Muscle of leg (tissue), 11 donors: Measurements from ENCODE around the gene GCGR. TPM values are rescaled to one million over a fixed set of nuclear protein-coding genes. Genes with fewer than 3 reads are reported as not detected.
"Not testable (repeated sequence)": the region's sequence is repeated elsewhere in the genome, so short reads cannot be mapped to it uniquely, and the experiment has no call there.

ENCODE experiments used
- DNase-seq: peaks from one replicate; pipeline ENCODE4 v3.0.0; 2013
- H3K27ac ChIP-seq: one replicate; pipeline ENCODE4 v1.5.1; 2013; ENCODE audit warnings: mild to moderate bottlenecking, low read length, control low read depth
- H3K27me3 ChIP-seq: one replicate; pipeline ENCODE4 v1.6.1; 2013; ENCODE audit warnings: low read length; ENCODE audit not compliant: control insufficient read depth, insufficient read depth
- H3K36me3 ChIP-seq: one replicate; pipeline ENCODE4 v1.6.1; 2013; ENCODE audit warnings: low read length; ENCODE audit not compliant: control insufficient read depth, insufficient read depth
- H3K4me1 ChIP-seq: one replicate; pipeline ENCODE4 v1.6.1; 2013; ENCODE audit warnings: low read length; ENCODE audit not compliant: control insufficient read depth, insufficient read depth
- H3K4me3 ChIP-seq: one replicate; pipeline ENCODE4 v1.5.1; 2013; ENCODE audit warnings: low read length, control low read depth
- H3K9me3 ChIP-seq: replicated peaks from 2 replicates; pipeline ENCODE4 v1.6.1; 2013; ENCODE audit warnings: low read depth, low read length; ENCODE audit not compliant: control insufficient read depth
- WGBS: methylation state at CpG from one replicate; pipeline ENCODE4 v1.1.5; 2013; ENCODE audit warnings: missing lambda C conversion rate; ENCODE audit not compliant: insufficient coverage; 5-methylcytosine and 5-hydroxymethylcytosine counted together
- polyA plus RNA-seq, 8 donors: library from polyadenylated mRNA; unstranded; fragments of 120-200 nt; gene quantifications; one replicate each; pipeline versions ENCODE4 v1.2.1 to v1.2.3, GENCODE V29; 2013; ENCODE audit warnings: inconsistent platforms in 1 of 8, low replicate concordance in 1 of 8; ENCODE audit not compliant: insufficient read length in 8 of 8, insufficient read depth in 1 of 8
- total RNA-seq: library from RNA; stranded (reverse); fragments of 120-200 nt; gene quantifications from one replicate; pipeline ENCODE4 v1.2.4, GENCODE V29; 2013

The GCGR gene
- total and polyA plus RNA-seq, 9 donors = 0.10 to 0.21 (median 0.18) TPM; not detected in 5

GRCh38 chr17:81832608-81833159 is 28.7 kb downstream of the GCGR start:
- Histone ChIP-seq H3K4me1 (peaks cover 34% of the 10 kb centered on the region), H3K4me3 (peak overlapping the region; percentile 88), H3K9me3 (no peaks in the 10 kb centered on the region), H3K27ac (peak overlapping the region; percentile 89), H3K27me3 (no peaks in the 10 kb centered on the region), H3K36me3 (peaks cover 10% of the 10 kb centered on the region)
- DNase-seq = peak; percentile 48
- 0% methylated on average over 63 of the region's 65 CpGs for WGBS

DNA sequence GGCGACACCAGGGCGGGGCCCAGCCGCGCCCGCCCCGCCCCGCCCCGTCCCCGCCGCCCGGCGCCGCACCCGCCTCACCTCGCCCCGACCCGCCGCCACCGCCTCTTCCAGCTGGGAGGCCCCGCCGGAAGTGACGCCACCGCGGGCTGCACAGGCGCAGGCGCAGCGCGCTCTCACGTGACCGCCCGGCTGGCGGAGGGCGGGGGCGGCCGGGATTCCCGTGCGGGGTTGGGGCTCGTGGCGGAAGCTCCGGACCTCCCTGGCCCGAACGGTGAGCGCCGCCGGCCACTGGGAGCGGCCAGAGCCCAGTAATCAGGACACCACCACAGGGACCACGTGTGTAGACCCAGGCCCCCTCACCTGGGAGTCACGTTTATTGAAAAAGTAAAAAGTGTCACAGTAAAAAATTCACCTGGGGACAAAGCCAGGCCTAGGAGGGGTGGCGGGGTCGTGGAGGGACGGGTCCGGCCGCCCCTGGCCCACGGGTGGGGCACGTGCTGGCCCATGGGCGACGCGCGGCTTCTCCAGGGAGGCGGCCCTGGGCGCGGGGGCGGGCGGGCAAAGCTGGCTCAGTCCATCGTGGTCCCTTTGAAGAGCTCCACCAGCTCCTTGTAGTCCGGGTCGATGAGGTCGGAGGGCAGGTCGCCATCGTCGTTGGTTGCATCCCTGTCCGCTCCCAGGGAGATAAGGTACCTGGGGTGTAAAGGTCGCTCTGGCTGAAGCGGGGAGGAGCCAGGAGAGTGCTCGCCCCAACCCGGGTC is 29.4 kb downstream of the GCGR start, which contains the start of gene MCRIP1:
Gene MCRIP1, minus strand, starts transcription at position 132 of the 761 bp plus-strand sequence. CDS start 8,785 bp downstream, outside the sequence.
- peaks cover 31% of the 10 kb centered on the region for H3K4me1 ChIP-seq
- under 1% methylated on average over 71 of the region's 76 CpGs for WGBS
- H3K27ac ChIP-seq = peak within 1 kb of the TSS; percentile 96
- H3K36me3 ChIP-seq = peaks cover 9% of the 10 kb centered on the region
- peak within 1 kb of the TSS; percentile 93 for H3K4me3 ChIP-seq
- H3K9me3 ChIP-seq = no peaks in the 10 kb centered on the region
- no peaks in the 10 kb centered on the region for H3K27me3 ChIP-seq
- DNase-seq = peak; percentile 97

DNA sequence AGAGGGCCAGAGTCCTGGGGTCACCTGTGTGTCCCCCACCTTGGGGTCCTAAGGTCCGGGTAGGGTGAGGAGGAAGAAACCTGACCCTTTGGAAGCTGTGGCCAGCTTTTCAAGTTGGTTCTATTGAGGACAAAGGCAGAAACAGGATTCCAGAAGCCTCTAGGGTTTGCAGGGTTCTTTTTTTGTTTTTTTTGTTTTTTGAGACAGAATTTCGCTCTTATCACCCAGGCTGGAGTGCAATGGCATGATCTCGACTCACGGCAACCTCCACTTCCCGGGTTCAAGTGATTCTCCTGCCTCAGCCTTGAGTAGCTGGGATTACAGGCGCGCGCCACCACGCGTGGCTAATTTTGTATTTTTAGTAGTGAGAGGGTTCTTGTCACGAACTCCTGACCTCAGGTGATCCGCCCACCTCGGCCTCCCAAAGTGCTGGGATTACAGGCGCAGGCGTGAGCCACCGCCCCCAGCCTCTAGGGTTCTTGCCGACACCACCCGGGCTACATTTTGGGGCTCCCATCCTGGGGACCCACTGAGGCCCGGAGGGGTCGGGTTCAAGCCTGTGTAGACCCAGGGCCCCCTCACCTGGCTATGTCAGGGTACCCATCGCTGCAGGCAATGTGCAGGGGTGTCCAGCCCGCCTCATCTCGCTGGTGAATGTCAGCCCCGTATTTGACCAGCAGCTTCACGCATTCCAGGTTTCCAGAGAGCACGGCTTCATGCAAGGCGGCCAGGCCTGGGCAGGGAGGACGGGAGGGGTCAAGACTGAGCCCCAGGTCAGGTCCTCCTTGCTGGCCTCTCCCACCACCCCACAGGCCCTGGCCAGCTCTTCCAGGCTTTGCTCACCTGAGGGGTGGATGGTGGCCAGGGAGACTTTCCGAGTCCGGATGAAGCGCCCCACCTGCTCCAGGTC is 30.2 kb downstream of the GCGR start:
- peak; percentile 30 for DNase-seq
- Histone ChIP-seq H3K27me3 (no peaks in the 10 kb centered on the region), H3K4me3 (peak overlapping the region; percentile 93), H3K27ac (peak overlapping the region; percentile 96), H3K9me3 (no peaks in the 10 kb centered on the region), H3K4me1 (peaks cover 25% of the 10 kb centered on the region), H3K36me3 (peaks cover 4% of the 10 kb centered on the region)
- 80% methylated on average over 26 of the region's 31 CpGs for WGBS

GRCh38 chr17:81834831-81835267 is 30.9 kb downstream of the GCGR start, which contains the start of gene PPP1R27:
Gene PPP1R27 (minus strand): TSS chr17:81835050. CDS start chr17:81834953, 97 bp downstream.
- Histone ChIP-seq H3K4me1 (peaks cover 25% of the 10 kb centered on the region), H3K36me3 (peaks cover 3% of the 10 kb centered on the region), H3K9me3 (no peaks in the 10 kb centered on the region), H3K27me3 (no peaks in the 10 kb centered on the region), H3K4me3 (peak within 1 kb of the TSS; percentile 93), H3K27ac (peak within 1 kb of the TSS; percentile 96)
- WGBS = 92% methylated on average over 26 of the region's 26 CpGs
- DNase-seq = peak; percentile 51

DNA sequence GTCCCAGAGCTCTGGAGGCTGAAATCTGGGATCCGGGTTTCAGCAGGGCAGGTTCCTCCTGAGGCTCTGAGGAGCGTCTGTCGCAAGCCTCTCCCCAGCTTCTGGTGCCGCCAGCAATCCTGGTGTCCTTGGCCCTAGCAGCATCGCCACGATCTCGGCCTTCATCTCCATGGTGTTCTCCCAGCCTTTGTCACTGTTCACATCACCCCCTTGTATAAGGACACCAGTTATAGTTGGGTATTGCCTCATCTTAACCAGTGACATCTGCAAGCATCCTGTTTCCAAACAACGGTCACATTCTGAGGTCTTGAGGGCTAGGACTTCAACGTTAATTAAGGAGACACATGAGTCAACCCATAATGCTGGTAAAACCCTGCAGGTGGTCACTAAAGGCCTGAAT is 33.7 kb downstream of the GCGR start:
- Histone ChIP-seq H3K27me3 (no peaks in the 10 kb centered on the region), H3K27ac (no peak overlapping the region), H3K36me3 (peaks cover 6% of the 10 kb centered on the region), H3K4me3 (no peak overlapping the region), H3K4me1 (peaks cover 26% of the 10 kb centered on the region), H3K9me3 (no peaks in the 10 kb centered on the region)
- no peak for DNase-seq
- 86% methylated on average over 8 of the region's 9 CpGs for WGBS

DNA sequence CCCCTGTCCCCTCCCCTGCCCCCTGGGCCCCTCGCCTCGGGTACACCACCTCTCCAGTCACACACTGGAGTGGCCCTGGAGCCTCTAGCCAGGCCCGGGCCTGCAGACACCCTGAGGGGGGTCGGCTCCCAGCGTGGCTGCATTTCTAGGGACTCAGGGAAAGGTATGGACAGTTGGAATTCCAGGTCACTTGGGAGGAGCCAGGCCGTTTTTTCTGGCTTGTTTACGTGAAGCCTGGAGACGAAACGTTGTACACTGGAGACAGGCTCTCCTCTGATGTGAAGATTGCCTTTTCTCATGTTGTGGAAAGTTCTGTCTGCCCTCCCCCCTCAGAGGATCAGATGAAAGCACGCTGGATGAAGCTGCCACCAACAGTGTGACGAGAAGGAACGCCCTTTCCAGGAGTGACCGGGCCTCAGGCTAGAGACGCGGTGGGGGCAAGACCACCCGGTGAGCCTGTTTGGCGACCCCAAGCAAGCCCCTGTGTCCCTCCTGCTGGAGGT is 34.9 kb downstream of the GCGR start:
- WGBS = 30% methylated on average over 14 of the region's 17 CpGs
- Histone ChIP-seq H3K4me1 (peaks cover 21% of the 10 kb centered on the region), H3K9me3 (no peaks in the 10 kb centered on the region), H3K27me3 (no peaks in the 10 kb centered on the region), H3K36me3 (peaks cover 18% of the 10 kb centered on the region), H3K27ac (peak overlapping the region; percentile 7), H3K4me3 (no peak overlapping the region)
- no peak for DNase-seq

DNA sequence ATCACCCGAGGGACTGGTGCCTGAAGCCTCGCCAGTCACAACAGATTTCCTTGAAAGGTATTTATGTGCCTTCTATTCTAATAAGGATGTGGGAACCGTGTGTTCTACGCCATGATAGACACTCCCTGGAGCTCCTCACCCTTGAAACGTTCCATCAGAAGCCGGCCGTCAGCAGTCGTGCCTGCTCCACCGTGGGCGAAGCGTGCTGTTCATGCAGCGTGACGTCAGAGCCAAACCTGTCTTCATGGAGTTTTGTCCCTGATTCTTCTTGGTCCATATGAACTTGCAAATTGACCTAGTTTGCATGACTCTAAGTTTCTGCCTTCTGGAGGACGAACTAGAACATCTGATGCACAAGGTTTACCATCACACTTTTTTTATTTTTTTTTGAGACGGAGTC is 35.4 kb downstream of the GCGR start:
- H3K36me3 ChIP-seq = peaks cover 23% of the 10 kb centered on the region
- no peaks in the 10 kb centered on the region for H3K27me3 ChIP-seq
- no peak overlapping the region for H3K4me3 ChIP-seq
- DNase-seq = no peak
- no peaks in the 10 kb centered on the region for H3K9me3 ChIP-seq
- H3K4me1 ChIP-seq = peaks cover 16% of the 10 kb centered on the region
- 70% methylated on average over 14 of the region's 15 CpGs for WGBS
- no peak overlapping the region for H3K27ac ChIP-seq

GRCh38 chr17:81840059-81840458 is 36.1 kb downstream of the GCGR start:
- WGBS = 97% methylated on average over 3 of the region's 5 CpGs
- H3K27me3 ChIP-seq, H3K27ac ChIP-seq, H3K4me3 ChIP-seq, DNase-seq, H3K9me3 ChIP-seq: not testable (repeated sequence)
- peaks cover 15% of the 10 kb centered on the region for H3K4me1 ChIP-seq
- peaks cover 30% of the 10 kb centered on the region for H3K36me3 ChIP-seq

GRCh38 chr17:81840826-81841778 is 37.2 kb downstream of the GCGR start:
- 63% methylated on average over 38 of the region's 40 CpGs for WGBS
- Histone ChIP-seq H3K27me3 (no peaks in the 10 kb centered on the region), H3K4me3 (no peak overlapping the region), H3K9me3 (no peaks in the 10 kb centered on the region), H3K36me3 (peaks cover 41% of the 10 kb centered on the region), H3K27ac (no peak overlapping the region), H3K4me1 (peaks cover 15% of the 10 kb centered on the region)
- peak; percentile 40 for DNase-seq
